ENCODE results near the gene JPH2.

Gene JPH2

GRCh38 chr20:44073011-44073674 is 113.8 kb downstream of the JPH2 start:
- no peak for DNase-seq

DNA sequence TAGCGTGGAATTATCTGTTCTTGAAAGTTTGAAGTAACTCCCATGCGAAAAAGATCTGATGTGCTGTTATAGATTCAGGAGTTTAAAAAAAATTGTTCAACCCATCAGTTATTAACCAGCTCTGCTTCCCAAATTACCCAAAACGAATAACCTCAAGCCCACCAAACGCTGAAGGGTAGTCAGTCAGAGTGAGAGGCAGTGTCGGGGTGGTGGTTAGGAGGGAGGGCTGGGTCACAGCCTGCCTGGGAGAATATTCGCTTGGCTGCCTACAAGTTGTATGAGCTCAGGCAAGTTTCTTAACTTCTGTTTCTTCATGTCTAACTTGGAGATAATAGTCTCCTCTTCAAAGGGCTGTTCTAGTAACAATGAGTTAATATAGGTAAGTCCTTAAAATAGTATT is 114.6 kb downstream of the JPH2 start:
- no peak for DNase-seq

DNA sequence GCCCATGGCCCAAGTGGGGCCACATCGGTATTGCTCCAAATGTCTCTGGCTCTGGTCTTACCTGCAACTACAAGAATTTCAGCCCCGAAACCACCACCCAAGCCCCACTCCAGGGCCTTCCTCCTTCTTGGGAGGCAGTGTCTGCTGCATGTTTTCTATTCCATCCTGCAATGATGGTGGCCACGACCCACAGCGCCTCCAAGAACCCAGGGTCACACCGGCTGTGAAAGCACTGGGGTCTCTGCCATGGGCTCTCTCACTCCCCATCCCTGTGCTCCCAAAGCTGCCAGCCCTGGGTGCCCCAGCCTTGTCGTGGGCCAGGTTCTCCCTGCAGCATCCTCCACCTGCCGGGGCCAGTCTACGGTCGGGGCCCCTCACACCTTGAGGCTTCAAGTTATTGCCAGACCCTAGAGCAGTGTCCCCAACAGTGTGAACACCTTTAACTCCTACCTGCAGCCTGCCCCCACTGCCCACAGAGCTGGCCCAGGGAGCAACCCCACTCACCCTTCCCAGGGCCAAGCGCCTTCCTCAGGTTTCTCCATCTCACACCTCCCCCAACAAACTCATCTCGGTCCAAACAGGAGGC is 115.4 kb downstream of the JPH2 start:
- no peak for DNase-seq

DNA sequence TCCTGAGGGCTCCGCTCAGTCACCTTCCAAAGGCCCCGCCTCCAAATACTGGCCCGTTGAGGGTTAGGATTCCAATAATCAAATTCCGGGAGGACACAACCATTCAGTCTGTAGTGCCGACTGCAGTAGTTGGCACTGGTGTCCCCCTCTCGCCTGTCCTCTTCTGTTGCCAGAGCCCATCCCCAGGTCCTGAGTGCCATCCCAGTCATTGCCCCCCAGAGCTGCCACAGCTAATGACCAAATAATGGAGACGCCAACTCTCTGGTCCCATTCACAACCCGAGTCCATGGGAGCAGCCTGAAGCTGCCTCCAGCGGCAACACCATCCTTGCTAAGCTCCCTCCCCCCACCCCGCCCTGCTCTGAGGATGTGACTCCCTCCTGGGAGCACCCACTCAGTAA is 115.9 kb downstream of the JPH2 start:
- no peak for DNase-seq

- no peak for DNase-seq
These were observed 116.7 kb downstream of the JPH2 start for GRCh38 chr20:44070139-44070900.

GRCh38 chr20:44069203-44070011 is 117.6 kb downstream of the JPH2 start:
- DNase-seq, result no peak

DNA sequence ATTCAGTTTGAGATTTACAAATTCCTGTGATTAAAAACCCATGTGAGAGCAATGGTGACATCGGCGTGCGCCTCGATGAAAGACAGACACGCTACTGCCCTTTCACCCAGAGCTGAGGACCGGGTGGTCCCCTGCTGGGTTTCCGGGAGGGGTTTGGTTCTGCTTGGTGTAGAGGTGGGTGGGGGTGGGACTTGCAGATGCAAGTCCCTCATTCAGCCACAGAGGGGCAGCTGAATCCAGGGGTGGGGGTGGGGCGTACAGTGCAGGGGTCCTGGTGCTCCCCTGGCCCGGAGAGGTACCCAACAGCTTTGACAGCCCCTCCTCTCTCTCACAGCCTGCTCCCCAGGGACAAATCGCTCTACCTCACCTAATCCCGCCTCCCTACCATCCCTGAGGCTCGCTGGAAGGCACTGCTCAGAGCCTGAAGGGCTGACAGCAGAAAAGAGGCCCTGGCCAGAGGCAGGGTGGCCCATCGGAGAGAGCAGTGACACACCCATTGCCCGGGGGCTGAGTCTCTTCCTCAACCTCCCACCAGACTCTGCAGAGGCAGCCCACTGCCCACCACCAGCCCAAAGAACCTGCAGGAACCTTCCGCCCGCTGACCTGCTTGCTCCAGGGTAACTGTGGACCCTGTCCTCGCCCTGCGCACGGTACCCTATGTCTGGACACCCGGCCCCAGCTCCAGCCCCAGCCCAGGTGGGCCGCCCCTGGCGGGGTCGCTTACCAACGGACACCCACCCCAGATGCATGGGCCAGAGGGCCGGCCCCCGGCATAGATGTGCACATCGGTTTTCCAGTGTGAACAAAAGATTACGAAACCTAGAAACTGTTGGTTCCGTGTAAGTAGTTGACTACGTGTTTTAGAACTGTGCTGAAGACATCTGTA is 118.4 kb downstream of the JPH2 start:
- no peak for DNase-seq

DNA sequence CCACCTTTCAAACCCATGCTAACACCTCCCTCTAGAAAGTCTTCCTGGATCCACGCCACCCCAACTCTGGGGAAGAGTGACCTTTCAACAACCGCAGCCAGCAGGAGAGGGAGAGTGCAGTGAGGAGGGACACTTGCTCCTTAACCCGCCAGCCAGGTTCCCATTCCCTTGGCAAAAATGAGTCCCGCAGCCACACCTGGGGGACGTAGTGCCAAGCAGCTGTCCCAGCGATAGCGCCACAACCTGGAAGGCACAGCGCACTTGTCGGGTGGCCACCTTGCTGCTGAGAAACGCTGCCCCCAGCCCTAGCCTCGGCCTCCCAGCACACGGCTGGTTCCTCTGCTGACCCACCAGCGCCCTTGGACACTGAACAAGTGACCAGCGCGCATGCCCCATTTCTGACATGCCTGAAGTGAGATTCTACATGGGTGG is 119.3 kb downstream of the JPH2 start:
- DNase-seq, result no peak

DNA sequence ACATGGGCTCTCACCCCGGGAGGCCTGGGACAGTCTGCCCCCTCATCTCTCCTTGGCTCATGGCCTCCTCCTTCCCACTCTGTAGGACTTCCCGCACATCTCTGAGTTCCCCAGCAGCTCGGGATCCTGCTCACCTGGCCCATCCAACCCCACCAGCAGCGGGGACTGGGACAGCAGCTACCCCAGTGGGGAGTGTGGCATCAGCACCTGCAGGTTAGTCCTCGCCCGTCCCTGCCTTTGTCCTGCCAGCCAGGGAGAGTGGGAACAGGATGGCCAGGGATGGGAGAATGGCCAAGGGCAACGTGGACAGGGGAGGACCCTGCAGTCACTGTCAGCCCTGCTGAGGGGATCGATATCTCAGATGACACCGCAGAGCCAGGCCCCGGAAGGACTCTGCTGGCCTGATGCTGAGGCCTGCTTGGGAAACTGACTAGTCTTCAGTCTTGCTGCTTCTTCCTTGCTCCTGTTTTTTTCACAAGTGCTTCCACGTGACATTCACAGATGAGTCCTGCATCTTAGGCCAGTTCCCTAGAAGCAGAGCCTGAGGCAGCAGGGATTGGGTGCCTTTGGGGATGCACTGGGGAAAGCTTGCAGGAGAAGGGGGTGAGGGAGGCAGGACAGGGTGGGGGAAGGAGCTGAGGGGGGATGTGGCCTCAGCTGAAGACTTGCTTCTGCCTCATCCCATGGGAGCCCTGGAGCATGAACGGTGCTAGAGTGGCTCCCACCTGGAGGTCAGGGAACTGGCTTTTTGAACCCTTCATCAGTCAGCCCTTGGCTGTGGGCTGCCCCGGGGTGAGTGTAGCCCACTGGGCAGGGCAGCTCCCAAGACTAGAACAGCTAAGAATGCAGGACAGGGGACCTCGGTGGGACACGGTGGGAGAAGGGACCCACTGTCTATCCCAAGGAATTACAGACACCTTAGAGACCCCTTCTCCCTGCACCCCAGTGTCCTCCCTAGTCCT is 120.1 kb downstream of the JPH2 start:
- no peak for DNase-seq

DNA sequence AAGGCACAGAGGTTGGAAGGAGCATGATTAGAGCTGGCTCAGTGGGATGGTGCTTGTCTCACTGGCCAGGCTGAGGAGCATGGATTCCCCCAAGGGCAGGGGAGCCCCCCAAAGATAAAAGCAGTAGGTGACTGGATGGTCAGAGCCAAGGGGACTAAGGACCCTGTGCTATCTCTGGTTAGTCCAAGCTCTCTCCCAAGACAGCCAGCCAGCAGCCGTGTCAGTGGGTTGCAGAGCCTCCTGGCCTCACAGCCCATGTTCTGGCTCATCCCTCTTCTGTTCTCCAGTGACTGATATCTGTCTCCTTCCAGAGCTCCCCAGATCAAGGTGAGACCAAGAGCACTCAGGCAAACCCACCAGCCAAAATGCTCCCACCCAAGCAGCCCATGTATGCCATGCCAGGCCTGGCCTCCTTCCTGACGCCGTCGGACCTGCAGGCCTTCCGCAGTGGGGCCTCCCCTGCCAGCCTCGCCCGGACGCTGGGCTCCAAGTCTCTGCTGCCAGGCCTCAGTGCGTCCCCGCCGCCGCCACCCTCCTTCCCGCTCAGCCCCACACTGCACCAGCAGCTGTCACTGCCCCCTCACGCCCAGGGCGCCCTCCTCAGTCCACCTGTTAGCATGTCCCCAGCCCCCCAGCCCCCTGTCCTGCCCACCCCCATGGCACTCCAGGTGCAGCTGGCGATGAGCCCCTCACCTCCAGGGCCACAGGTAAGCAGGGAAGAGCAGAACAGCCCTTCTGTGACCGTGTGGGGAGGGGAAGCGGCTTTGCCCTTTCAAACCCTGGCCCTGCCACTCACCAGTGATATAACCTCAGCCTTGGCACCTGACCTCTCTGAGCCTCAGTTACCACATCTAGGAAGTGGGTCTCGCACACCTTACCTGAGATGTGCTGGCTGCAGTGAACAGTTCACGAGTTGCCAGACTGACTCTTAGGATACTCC is 121.3 kb downstream of the JPH2 start:
- DNase-seq, result no peak

- DNase-seq, result no peak
These were observed 122.2 kb downstream of the JPH2 start for GRCh38 chr20:44064501-44065400.
